GM19035 (cell line): ENCODE data around the gene SMG6.
A peak's percentile ranks its signal among the peaks of the same experiment; 100 is the strongest.

Experiments
- ATAC-seq: cut with Tn5 transposase; IDR thresholded peaks from one replicate; pipeline ENCODE4 v1.9.1; 2021; ENCODE audit not compliant: unreplicated experiment

Gene SMG6

DNA sequence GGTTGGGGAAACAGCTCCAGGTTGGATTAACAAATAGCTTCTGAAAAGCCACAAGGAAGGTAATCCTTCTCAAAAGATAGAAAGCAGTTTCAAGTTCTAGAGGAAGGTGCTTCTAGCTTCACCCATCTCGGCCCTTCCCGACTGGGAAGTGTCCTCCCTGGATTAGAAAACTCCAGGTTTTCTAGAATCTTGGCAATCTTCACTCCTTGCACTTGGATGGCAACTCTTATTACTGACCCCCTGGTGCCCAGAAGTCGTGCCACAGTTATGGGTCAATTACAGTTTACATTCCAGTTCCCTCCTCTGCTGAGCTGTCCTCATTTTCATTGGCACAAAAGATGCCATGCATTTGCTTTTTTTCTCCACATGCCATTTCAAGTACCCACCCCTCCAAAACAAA is 65.6 kb downstream of the SMG6 start:
- no peak for ATAC-seq

- no peak for ATAC-seq
These were observed 66.1 kb downstream of the SMG6 start for GRCh38 chr17:2237521-2237921.

DNA sequence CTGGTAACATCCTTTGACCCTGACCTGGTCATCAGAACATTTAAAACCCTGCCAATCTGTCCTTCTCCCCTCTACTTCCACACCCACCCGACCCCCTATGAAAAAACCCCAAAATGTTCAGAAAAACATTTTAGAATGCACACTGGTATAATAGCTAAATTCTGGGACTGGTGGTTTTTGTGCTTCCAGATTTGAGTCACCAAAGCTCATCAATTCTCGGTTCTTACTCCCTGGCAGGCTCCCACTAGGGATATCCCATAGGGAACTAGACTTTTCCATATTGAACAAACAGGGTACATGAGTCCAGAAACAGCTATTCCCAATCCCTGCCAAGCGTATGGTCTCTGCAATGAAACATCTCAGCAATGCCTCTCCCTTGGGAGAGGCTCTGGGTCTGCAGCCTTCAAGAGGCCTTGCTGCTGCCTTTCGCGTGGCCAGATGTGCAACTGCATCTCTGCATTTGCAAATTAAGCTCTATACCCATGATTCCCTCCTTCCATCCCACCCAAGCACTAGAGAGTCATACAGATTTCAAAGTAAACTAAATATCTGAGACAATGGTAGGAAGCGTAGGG is 67.7 kb downstream of the SMG6 start:
- no peak for ATAC-seq

GRCh38 chr17:2235265-2235664 is 68.3 kb downstream of the SMG6 start:
- no peak for ATAC-seq

GRCh38 chr17:2233441-2233947 is 70.1 kb downstream of the SMG6 start:
- no peak for ATAC-seq

DNA sequence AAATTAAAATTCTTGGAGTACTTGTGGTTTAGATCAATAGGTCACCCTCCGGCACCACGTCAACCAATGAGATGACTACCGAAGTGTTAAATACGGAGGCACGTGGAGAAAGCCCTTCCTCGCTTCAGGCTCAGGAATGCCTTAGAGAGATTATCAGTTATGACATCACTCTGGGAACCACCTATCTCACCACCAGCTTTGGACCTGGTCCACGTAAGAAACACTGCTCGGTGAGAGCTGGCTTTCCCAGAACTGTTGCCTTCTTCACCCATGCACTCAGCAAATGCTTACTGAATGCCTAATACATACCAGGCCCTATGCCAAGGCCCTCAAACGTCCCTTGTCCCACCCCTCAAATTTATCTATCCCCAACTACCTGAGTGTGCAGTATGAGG is 71.3 kb downstream of the SMG6 start:
- no peak for ATAC-seq

- ATAC-seq: no peak
These were observed 72.7 kb downstream of the SMG6 start for GRCh38 chr17:2230877-2231276.

- ATAC-seq: no peak
These were observed 76.4 kb downstream of the SMG6 start for GRCh38 chr17:2227025-2227699.

GRCh38 chr17:2223617-2223927 is 80.0 kb downstream of the SMG6 start:
- no peak for ATAC-seq

DNA sequence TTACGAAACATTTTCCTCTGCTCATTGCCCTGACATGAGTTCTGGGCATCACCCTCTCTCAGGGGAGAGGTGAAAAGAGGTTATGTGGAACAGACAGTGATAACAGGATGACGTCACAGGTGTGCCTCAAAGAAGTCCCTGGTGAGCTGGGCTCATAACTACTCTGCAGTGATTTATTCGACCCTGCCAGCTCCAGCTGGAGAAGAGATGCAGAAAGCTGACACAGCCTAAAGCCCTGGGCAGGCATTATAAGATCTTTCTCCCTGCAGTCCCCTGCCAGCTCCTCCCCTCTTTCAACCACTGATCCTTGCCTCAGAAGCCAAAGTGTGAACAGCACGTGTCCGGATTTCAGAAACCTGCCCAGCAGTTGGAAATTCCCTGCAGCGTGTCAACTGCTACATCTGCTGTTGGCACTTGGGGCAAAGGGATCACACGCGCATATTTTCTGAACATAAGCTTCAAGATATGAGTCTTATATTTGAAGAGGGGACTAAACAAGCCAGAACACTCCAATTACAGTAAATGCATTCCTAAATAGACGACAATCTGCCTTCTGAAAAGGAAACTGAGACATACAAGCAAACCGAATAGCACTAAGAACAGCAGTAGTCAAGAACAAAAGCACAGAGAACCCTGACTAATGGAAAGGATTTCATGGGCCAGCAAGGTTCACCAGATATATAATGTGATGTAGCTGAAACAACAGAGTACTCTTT is 80.5 kb downstream of the SMG6 start:
- ATAC-seq: peak; percentile 60

DNA sequence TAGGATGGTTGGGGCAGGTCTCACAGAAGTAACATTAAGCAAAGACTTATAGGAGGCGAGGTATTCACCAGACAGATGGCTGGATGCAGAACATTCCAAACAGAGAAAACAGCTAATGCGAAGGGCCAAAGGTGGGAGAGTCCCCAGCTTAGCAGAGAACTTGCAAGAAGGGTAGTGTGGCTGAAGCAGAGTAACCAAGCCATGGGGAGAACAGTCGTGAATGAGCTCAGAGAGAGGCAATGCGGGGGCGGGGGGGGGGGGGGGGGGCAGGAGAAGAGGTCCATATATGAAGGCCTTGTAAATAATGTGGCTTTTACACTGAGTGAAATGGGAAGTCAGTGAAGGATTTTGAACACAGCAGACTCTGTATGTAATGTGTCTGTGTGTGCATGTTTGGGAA is 81.3 kb downstream of the SMG6 start:
- no peak for ATAC-seq

DNA sequence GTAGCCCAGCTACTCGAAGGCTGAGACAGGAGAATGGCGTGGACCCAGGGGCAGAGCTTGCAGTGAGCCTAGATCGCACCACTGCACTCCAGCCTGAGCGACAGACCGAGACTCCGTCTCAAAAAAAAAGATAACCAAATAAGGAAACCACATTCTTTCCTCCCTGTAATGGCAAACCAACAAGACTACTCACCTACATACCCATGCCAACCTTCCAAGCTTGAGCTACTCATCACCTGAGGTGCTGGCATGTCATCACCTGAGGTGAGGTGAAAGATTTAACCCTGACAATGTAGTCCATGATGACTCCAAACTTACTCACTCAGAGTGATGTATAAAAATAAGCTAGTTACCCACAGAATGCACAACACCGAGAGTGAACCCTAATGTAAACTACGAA is 85.2 kb downstream of the SMG6 start:
- no peak for ATAC-seq

- peak; percentile 79 for ATAC-seq
These were observed 87.8 kb downstream of the SMG6 start for GRCh38 chr17:2215616-2216364.

DNA sequence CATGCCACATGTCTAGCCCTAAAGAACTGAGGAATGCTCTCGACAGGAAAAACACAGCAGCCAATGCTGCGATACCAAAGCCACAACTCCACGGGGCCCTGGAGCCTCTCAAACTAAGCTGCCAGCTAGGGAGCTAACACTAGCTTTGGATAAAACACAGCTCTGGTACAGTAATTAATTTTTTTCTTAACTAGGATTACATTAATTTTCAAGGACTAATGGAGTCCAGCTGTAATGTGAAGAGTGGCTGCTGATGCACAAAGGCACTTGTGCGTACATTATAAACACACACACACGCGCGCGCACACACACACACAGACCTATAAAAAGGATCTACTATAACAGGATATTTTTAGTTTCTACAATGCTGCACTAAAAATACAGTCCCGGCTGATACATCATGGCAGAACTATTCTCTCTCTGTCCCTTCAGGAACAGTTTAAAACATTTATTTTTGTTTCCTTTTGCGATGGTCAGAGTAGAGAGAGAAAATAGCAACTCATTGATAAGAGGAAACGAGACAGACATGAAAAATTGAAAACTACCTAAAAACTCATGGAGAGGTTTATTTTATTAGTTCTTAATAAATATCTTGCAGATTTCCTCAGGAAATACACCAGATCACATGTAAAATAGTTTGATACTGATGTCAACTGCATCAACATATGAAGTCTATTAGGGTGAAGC is 88.5 kb downstream of the SMG6 start:
- no peak for ATAC-seq

GRCh38 chr17:2214047-2214928 is 89.3 kb downstream of the SMG6 start:
- ATAC-seq: no peak

DNA sequence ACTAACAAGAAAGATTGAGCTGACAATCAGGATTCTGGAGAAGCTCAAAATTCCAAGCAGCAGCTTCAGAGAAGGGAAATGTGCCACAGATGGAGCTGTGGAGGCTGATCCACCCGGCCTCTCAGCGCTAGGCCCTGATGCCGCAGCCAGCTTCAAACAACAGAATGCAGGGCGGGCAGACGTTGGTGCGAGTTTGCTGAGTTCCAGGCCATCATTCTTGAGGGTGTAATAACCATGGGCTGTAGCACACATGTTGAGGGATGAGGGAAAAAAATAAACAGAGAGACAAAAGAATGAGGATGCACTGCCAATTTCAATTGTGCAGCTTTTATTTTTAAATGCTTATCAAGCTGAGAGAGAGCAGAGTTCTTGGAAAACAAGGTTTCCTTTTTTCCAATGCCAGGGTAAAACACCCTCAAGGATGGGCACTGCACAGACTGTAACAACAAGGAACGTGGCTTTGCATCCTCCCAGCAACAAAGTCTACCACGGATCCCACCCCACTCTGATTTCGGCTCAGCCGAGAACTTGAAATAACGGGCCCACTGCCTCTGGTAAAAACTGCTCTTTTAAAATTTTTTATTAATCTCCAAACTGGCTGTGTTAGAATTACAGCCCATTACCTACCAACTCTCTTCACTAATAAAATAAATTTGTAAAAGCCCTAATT is 90.2 kb downstream of the SMG6 start:
- no peak for ATAC-seq

DNA sequence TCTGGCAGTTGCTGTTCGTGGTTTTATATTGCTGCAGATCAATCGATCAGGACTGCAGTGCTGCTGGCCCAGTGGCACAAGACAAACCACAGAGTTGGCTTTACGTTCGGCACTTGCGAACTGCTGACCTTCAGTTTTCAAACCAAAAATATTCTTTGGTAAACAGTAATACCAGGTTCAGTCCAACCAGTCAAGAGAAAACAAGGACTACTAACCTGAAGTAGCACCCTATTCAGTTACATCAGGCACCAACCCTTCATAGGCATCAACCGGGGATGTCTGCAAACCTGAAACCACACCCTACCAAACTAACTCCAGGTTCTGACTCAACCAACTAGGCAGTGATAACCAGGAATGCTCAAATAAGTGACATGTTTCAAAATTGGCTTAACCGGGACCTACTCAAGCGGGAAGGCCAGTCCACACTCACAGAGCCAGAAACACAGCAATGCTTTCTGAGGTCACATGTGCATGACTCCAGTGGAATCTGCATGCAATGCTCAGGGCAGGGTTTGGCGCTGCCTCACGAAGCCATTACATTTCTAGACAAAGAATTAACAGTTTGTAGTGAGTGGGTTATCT is 91.1 kb downstream of the SMG6 start:
- no peak for ATAC-seq

GRCh38 chr17:2211661-2212399 is 91.8 kb downstream of the SMG6 start:
- no peak for ATAC-seq

DNA sequence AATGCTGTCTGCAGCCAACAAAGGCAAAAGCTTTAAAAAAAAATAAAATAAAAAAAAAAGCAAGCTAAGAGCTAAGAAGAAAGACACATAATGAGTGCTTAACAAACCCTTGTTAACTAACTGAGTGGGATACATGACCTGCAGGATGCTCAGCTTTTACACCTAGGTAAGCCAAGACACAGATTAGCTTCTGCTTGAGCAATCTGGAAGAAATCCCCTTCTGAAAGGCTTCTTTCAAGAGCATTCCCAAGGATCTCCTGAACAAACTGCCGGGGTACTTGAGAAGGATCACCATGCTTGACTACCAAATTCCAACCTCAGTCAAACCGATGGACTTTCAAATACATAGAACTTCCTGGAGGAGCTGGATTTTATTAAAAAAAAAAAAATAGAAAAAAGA is 92.9 kb downstream of the SMG6 start:
- ATAC-seq: no peak
